Measurements from ENCODE around the gene CCNK. TPM values are rescaled to one million over a fixed set of nuclear protein-coding genes. Genes with fewer than 3 reads are reported as not detected.

CCNK gene
- total RNA-seq, 1 experiment from 2014 or later, result 84.7 TPM

- DNase-seq (ENCODE audit: low spot score) (no peak), ATAC-seq (no peak)
- H3K36me3 Mint-ChIP-seq, result no peaks in the 10 kb centered on the region
- no peaks in the 10 kb centered on the region for H3K27me3 Mint-ChIP-seq (ENCODE audit: low read depth)
- TF ChIP-seq NFYB (CRISPR knock-in tag; conservative IDR thresholded peaks at IDR 0.05; ENCODE audit: low read depth), result no peak
- H3K9me3 Mint-ChIP-seq, result no peaks in the 10 kb centered on the region
- CTCF ChIA-PET, result interaction anchor here (0.6 kb wide), 1 partner anchor 134 kb away, joined by 3 read pairs; no protein-coding TSS in a partner anchor
- H3K4me1 Mint-ChIP-seq, result peaks cover 40% of the 10 kb centered on the region
- peak overlapping the region; percentile 87 for H3K27ac Mint-ChIP-seq
- H3K4me3 Mint-ChIP-seq, result peak overlapping the region; percentile 93
- POLR2A ChIA-PET, result no interaction called here
Observed at GRCh38 chr14:99479160-99479905, 1.9 kb upstream of the CCNK start.

DNA sequence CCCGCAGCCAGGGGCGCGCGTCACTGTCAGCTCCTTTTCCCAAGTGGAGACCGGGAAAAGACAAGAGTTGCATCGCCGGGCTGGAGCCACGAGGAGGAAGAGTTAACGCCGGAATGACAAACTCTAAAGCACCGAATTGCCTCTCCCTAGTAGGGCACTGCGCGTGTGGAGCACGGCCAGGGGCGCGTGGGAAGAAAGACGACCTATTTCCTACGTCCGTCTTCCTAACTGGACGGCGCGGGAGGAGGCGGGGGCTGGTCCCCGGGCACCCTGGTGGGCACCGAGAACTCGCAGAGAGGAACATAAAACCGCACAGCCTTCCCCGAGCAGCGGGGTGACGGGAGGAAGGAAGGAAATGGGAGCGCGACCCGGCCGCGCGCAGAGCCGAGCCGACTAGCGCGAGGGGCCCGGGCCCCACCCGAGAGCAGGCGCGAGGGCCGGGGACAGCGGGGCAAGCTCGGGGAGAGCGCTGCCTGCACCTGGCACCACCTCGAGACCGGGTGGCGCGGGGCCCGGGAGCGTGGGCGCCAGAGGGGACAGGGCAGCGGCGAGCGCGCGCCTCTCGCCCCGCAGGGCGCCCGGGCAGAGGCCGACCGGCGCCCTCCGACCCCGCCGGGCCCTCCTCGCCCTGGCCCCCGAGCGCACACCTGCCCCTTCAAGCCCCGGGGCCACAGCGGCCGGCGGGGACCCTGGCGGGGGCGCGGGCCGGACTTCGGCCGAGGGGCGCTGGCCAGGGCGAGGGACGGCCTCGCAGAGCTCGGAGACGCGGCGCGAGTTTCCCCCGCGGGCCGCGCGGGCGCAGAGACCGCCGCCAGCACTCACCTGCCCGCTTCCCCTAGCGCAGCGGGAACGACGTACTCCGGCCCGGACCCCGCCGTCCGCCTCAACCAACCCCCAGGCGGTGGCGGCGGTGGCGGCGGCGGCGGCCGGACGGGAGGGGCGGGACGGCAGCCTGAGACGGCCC is 1.0 kb upstream of the CCNK start, which contains the start of gene SETD3:
SETD3 (minus strand) TSS at position 954 of the 964 bp plus-strand sequence. CDS start 15,054 bp downstream, outside the sequence.
- Mint-ChIP-seq H3K36me3 (no peaks in the 10 kb centered on the region), H3K4me3 (peak within 1 kb of the TSS; percentile 97)
- POLR2A ChIA-PET, result interaction anchor here (0.7 to 1.3 kb wide), 8 partner anchors 10 to 234 kb away, joined by 3 to 5 read pairs (median 3); partner anchors contain the start of gene CCDC85C

More for the DNA sequence above, 1.0 kb upstream of the CCNK start, which contains the start of gene SETD3:
- Mint-ChIP-seq H3K9me3 (no peaks in the 10 kb centered on the region), H3K27me3 (ENCODE audit: low read depth) (no peaks in the 10 kb centered on the region), H3K4me1 (peaks cover 39% of the 10 kb centered on the region), H3K27ac (peak within 1 kb of the TSS; percentile 99)
- peak; percentile 59 for DNase-seq (ENCODE audit: low spot score)
- ATAC-seq, result no peak
- CTCF ChIA-PET, result interaction anchor here (0.6 to 1.5 kb wide), 11 partner anchors 22 to 713 kb away, joined by 3 to 7 read pairs (median 4); no protein-coding TSS in a partner anchor
- TF ChIP-seq, protein P1, sequence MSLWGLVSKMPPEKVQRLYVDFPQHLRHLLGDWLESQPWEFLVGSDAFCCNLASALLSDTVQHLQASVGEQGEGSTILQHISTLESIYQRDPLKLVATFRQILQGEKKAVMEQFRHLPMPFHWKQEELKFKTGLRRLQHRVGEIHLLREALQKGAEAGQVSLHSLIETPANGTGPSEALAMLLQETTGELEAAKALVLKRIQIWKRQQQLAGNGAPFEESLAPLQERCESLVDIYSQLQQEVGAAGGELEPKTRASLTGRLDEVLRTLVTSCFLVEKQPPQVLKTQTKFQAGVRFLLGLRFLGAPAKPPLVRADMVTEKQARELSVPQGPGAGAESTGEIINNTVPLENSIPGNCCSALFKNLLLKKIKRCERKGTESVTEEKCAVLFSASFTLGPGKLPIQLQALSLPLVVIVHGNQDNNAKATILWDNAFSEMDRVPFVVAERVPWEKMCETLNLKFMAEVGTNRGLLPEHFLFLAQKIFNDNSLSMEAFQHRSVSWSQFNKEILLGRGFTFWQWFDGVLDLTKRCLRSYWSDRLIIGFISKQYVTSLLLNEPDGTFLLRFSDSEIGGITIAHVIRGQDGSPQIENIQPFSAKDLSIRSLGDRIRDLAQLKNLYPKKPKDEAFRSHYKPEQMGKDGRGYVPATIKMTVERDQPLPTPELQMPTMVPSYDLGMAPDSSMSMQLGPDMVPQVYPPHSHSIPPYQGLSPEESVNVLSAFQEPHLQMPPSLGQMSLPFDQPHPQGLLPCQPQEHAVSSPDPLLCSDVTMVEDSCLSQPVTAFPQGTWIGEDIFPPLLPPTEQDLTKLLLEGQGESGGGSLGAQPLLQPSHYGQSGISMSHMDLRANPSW (CRISPR knock-in tag; conservative IDR thresholded peaks at IDR 0.05; ENCODE audit: low read depth), result no peak
- TF ChIP-seq NFYB (CRISPR knock-in tag; conservative IDR thresholded peaks at IDR 0.05; ENCODE audit: low read depth) (no peak), KAT7 (CRISPR knock-in tag; IDR thresholded peaks at IDR 0.05; ENCODE audit: borderline replicate concordance) (0 out of 2 replicates have a peak, but pooled peaks have one; percentile 46), MAX (CRISPR knock-in tag; IDR thresholded peaks at IDR 0.05) (peak; percentile 27; the same call in 1 of the 2 replicates), ATF2 (CRISPR knock-in tag; IDR thresholded peaks at IDR 0.05; ENCODE audit: borderline replicate concordance, low read depth) (no peak), ZNF317 (CRISPR knock-in tag; IDR thresholded peaks at IDR 0.05; ENCODE audit: borderline replicate concordance, low read depth) (no peak), TEAD4 (CRISPR knock-in tag; IDR thresholded peaks at IDR 0.05) (no peak), ESRRA (CRISPR knock-in tag; IDR thresholded peaks at IDR 0.05; ENCODE audit: borderline replicate concordance) (0 out of 2 replicates have a peak, but pooled peaks have one; percentile 46), ZNF121 (CRISPR knock-in tag; IDR thresholded peaks at IDR 0.05) (peak; percentile 36; the same call in 1 of the 2 replicates), GRHL2 (CRISPR knock-in tag; IDR thresholded peaks at IDR 0.05; ENCODE audit: insufficient replicate concordance, severe bottlenecking) (no peak)
- TF ChIP-seq, protein P2, sequence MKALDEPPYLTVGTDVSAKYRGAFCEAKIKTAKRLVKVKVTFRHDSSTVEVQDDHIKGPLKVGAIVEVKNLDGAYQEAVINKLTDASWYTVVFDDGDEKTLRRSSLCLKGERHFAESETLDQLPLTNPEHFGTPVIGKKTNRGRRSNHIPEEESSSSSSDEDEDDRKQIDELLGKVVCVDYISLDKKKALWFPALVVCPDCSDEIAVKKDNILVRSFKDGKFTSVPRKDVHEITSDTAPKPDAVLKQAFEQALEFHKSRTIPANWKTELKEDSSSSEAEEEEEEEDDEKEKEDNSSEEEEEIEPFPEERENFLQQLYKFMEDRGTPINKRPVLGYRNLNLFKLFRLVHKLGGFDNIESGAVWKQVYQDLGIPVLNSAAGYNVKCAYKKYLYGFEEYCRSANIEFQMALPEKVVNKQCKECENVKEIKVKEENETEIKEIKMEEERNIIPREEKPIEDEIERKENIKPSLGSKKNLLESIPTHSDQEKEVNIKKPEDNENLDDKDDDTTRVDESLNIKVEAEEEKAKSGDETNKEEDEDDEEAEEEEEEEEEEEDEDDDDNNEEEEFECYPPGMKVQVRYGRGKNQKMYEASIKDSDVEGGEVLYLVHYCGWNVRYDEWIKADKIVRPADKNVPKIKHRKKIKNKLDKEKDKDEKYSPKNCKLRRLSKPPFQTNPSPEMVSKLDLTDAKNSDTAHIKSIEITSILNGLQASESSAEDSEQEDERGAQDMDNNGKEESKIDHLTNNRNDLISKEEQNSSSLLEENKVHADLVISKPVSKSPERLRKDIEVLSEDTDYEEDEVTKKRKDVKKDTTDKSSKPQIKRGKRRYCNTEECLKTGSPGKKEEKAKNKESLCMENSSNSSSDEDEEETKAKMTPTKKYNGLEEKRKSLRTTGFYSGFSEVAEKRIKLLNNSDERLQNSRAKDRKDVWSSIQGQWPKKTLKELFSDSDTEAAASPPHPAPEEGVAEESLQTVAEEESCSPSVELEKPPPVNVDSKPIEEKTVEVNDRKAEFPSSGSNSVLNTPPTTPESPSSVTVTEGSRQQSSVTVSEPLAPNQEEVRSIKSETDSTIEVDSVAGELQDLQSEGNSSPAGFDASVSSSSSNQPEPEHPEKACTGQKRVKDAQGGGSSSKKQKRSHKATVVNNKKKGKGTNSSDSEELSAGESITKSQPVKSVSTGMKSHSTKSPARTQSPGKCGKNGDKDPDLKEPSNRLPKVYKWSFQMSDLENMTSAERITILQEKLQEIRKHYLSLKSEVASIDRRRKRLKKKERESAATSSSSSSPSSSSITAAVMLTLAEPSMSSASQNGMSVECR (CRISPR knock-in tag; IDR thresholded peaks at IDR 0.05; ENCODE audit: borderline replicate concordance), result 0 out of 2 replicates have a peak, but pooled peaks have one; percentile 22

Measured in WTC11 (cell line).